Transverse colon (tissue), 4 donors: ENCODE results near the gene IKZF1. TPM values are rescaled to one million over a fixed set of nuclear protein-coding genes. Genes with fewer than 3 reads are reported as not detected.

Experiments used
- DNase-seq: peaks from one replicate; pipeline ENCODE4 v3.0.0-alpha.2; 2019
- H3K27ac ChIP-seq, 4 donors: fragments of 200-600 bp; sonication (generic); 2 replicates each; pipeline ENCODE4 v1.5.1; 2016 to 2018; ENCODE audit warnings: inconsistent platforms in 4 of 4
- H3K27me3 ChIP-seq: fragments of 200-600 bp; sonication (generic); 2 replicates; pipeline ENCODE4 v1.5.1; 2017; ENCODE audit warnings: inconsistent platforms
- H3K36me3 ChIP-seq, 4 donors: fragments of 200-600 bp; sonication (generic); 2 replicates each; pipeline ENCODE4 v1.5.1; 2017 to 2019; ENCODE audit warnings: inconsistent platforms in 4 of 4
- H3K4me1 ChIP-seq, 4 donors: fragments of 200-600 bp; sonication (generic); 2 replicates each; pipeline ENCODE4 v1.5.1; 2017 to 2020; ENCODE audit warnings: inconsistent platforms in 4 of 4
- H3K4me3 ChIP-seq, 4 donors: fragments of 200-600 bp; sonication (generic); 1 replicate in 1 of 4; 2 replicates in 3 of 4; pipeline versions ENCODE4 v1.5.1 to v1.6.1; 2017 to 2019; ENCODE audit warnings: inconsistent platforms in 4 of 4
- H3K9me3 ChIP-seq, 2 donors: fragments of 200-600 bp; sonication (generic); 2 replicates each; pipeline ENCODE4 v1.5.1; 2017 to 2019; ENCODE audit warnings: inconsistent platforms in 2 of 2
- EP300 ChIP-seq: sonication (generic); formaldehyde crosslinking; IDR thresholded peaks from one replicate; pipeline ENCODE4 v1.6.1; 2017; ENCODE audit warnings: antibody characterized with exemption, low read depth
- POLR2A ChIP-seq: fragments of 450-650 bp; IDR thresholded peaks from one replicate; pipeline ENCODE4 v1.6.1; 2016; ENCODE audit warnings: antibody characterized with exemption, mild to moderate bottlenecking, moderate library complexity
- POLR2AphosphoS5 ChIP-seq, 3 donors: sonication (generic); formaldehyde crosslinking; IDR thresholded peaks; one replicate each; pipeline ENCODE4 v1.6.1; 2016; ENCODE audit warnings: antibody characterized with exemption in 3 of 3
- WGBS, 2 donors: methylation state at CpG; one replicate each; pipeline ENCODE4 v1.1.5; 2018; ENCODE audit warnings: low coverage in 1 of 2; 5-methylcytosine and 5-hydroxymethylcytosine counted together
- in situ Hi-C, 4 donors: fragments of 200-750 bp; cut with MboI; loops; one replicate each; pipeline versions ENCODE4 v1.15.0 to v1.15.1; 2017; ENCODE audit warnings: low sequenced_read_pairs in 3 of 4, low pct_ligation_motif_present in 1 of 4, low pct_unique_long_range_greater_than_20kb in 1 of 4
- intact Hi-C: fragments of 100-400 bp; cut with DNase I; formaldehyde crosslinking; loops from one replicate; pipeline ENCODE4 v1.15.1; 2023; ENCODE audit warnings: low total_unique reads
- total RNA-seq, 4 donors: library from RNA; depleted of rRNA; stranded (reverse); fragments of >200 nt; gene quantifications; one replicate each; pipeline ENCODE4 v1.1.0, GENCODE V29; 2016
- TF ChIP-seq, protein P1 (sequence below), 5 experiments: fragments of 200-600 bp in 3 of 5; fragments of 450-650 bp in 2 of 5; sonication (generic) in 3 of 5; IDR thresholded peaks; 1 replicate in 2 of 5; 2 replicates in 3 of 5; pipeline ENCODE4 v1.5.1; 2016 to 2017; ENCODE audit warnings: antibody characterized with exemption in 5 of 5, inconsistent platforms in 3 of 5, mild to moderate bottlenecking in 2 of 5, moderate library complexity in 1 of 5

IKZF1 gene
- total RNA-seq, 4 donors from 2014 or later = 9.2 to 116 (median 29.1) TPM

DNA sequence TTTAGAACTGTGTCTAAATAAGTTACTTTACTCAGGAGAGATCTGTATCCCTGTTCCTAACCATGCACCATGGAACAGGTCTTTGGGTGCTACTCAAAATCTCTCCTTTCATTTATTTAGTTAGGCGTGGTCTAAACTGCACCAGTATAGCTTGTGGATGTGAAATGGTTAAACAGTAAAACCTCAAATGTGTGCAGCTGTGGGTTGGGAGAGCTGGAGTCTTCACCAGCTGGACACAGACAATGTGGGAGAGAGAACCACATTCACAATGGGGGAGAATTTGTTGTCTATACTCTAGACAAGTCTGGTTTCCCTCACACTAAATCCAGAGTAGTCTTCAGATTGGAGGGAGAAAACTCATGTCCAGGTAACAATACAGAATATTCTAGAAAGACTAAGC is 31.2 kb upstream of the IKZF1 start:
- DNase-seq = no peak
- intact Hi-C loops = no loop called here
- Histone ChIP-seq H3K4me3 (no peak overlapping the region), H3K4me1 (no peaks in the 10 kb centered on the region), H3K27me3 (no peaks in the 10 kb centered on the region), H3K27ac (no peak overlapping the region), H3K36me3 (no peaks in the 10 kb centered on the region), H3K9me3 (no peaks in the 10 kb centered on the region)
- in situ Hi-C loops = no loop called here
- WGBS, 2 donors = 63% methylated on average over 1 of the region's 1 CpG
- TF ChIP-seq, protein P1, sequence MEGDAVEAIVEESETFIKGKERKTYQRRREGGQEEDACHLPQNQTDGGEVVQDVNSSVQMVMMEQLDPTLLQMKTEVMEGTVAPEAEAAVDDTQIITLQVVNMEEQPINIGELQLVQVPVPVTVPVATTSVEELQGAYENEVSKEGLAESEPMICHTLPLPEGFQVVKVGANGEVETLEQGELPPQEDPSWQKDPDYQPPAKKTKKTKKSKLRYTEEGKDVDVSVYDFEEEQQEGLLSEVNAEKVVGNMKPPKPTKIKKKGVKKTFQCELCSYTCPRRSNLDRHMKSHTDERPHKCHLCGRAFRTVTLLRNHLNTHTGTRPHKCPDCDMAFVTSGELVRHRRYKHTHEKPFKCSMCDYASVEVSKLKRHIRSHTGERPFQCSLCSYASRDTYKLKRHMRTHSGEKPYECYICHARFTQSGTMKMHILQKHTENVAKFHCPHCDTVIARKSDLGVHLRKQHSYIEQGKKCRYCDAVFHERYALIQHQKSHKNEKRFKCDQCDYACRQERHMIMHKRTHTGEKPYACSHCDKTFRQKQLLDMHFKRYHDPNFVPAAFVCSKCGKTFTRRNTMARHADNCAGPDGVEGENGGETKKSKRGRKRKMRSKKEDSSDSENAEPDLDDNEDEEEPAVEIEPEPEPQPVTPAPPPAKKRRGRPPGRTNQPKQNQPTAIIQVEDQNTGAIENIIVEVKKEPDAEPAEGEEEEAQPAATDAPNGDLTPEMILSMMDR (IDR thresholded peaks at IDR 0.05) = no peak

DNA sequence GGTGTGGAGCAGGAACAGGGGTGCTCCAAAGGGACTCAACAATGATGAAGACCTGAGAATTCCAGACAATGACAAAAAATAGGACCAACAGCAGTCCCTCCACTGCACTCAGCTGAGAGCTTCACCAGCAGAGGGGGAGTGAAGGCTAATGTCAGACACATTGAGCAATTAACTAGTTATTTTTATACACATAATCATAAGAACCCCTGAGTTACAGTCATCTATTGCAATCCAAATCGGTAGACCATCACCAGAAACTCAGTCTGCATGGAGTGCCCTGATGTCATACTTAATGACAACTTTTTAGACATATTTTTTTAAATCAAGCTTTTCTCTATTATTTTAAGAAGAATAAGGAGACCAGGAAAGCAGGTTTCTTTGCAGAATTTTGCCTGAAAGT is 30.6 kb upstream of the IKZF1 start:
- no peak overlapping the region for H3K27ac ChIP-seq
- H3K4me3 ChIP-seq = no peak overlapping the region
- intact Hi-C loops (no loop called here), in situ Hi-C loops (no loop called here)
- TF ChIP-seq, protein P1 (IDR thresholded peaks at IDR 0.05) = no peak
- TF ChIP-seq EP300 = no peak
- no peak for TF ChIP-seq POLR2A
- TF ChIP-seq POLR2AphosphoS5 (IDR thresholded peaks at IDR 0.05) = no peak
- no peak for DNase-seq
- no peaks in the 10 kb centered on the region for H3K9me3 ChIP-seq
- H3K4me1 ChIP-seq = no peaks in the 10 kb centered on the region
- H3K36me3 ChIP-seq = no peaks in the 10 kb centered on the region
- whole genome bisulfite sequencing, 2 donors = 60 to 75% methylated on average over 1 of the region's 1 CpG
- H3K27me3 ChIP-seq = no peaks in the 10 kb centered on the region

DNA sequence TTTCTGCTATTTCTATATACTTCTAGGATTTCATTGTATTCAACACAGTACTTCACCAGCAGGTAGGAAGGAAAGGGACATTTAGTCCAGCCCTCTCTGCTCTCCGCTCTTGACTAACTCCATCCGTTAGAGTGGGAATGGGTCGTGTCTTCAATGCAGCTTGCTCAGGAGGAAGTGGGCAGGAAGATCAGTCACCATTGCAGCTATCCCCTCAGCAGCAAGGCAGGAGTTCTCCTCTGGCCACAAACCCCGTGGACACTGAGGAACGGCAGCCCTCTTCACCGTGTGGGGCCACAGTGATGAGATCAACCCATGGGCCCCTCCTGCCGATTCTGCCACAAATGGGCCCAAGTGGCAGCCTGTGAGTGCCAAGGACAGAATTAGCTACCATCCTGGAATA is 30.2 kb upstream of the IKZF1 start:
- in situ Hi-C loops (no loop called here), intact Hi-C loops (no loop called here)
- Histone ChIP-seq H3K36me3 (no peaks in the 10 kb centered on the region), H3K9me3 (no peaks in the 10 kb centered on the region), H3K4me3 (no peak overlapping the region), H3K4me1 (no peaks in the 10 kb centered on the region), H3K27me3 (no peaks in the 10 kb centered on the region), H3K27ac (no peak overlapping the region)
- TF ChIP-seq EP300 (no peak), POLR2A (no peak), POLR2AphosphoS5 (IDR thresholded peaks at IDR 0.05) (no peak)
- TF ChIP-seq, protein P1 (IDR thresholded peaks at IDR 0.05) = no peak
- WGBS, 2 donors = 68 to 89% methylated on average over 3 to 7 of the region's 7 CpGs
- DNase-seq = no peak

DNA sequence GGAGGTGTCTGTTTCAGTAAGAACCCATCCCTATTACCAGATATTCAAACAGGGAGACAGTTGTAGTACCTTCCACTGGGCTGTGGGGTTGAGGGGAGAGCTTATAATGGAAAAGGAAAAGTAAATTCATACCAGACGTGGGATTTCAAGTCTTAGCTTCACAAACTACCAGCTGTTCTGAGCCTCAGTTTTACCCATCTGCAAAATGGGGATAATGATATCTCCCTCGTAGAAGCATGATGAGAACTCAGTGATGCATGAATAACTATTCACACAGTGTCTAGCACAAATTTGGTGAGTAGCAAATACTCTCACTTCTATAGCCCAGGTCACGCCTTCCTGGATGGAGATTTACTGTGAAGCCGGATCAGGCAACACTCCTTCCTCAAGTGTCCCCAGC is 29.1 kb upstream of the IKZF1 start:
- in situ Hi-C loops = no loop called here

More for the DNA sequence above, 29.1 kb upstream of the IKZF1 start:
- 40 to 67% methylated on average over 2 to 4 of the region's 4 CpGs for WGBS, 2 donors
- Histone ChIP-seq H3K27me3 (no peaks in the 10 kb centered on the region), H3K9me3 (no peaks in the 10 kb centered on the region), H3K27ac (no peak overlapping the region), H3K36me3 (no peaks in the 10 kb centered on the region), H3K4me1 (no peaks in the 10 kb centered on the region), H3K4me3 (no peak overlapping the region)
- DNase-seq = no peak
- TF ChIP-seq, protein P1 (IDR thresholded peaks at IDR 0.05) = no peak
- TF ChIP-seq EP300 (no peak), POLR2A (no peak), POLR2AphosphoS5 (IDR thresholded peaks at IDR 0.05) (no peak)
- intact Hi-C loops = no loop called here
